Bronchial epithelial cell (primary cell): ENCODE measurements around the gene ARL15. TPM values are rescaled to one million over a fixed set of nuclear protein-coding genes. Genes with fewer than 3 reads are reported as not detected.

Source experiments
- DNase-seq: peaks from one replicate; pipeline ENCODE4 v3.0.0-alpha.2; 2010; ENCODE audit warnings: low read depth
- FAIRE-seq: peaks from 2 replicates; lab custom pipeline; 2011; peaks lifted over from hg19 to GRCh38; lab: Jason Lieb, UNC
- H3K27me3 ChIP-seq: 2 replicates; pipeline ENCODE4 v1.5.1; 2011; ENCODE audit warnings: low read length; ENCODE audit not compliant: control insufficient read depth, insufficient read depth
- H3K36me3 ChIP-seq: 2 replicates; pipeline ENCODE4 v1.5.1; 2011; ENCODE audit warnings: low read length; ENCODE audit not compliant: control insufficient read depth, insufficient read depth
- H3K4me3 ChIP-seq: 2 replicates; pipeline ENCODE4 v1.5.1; 2011; ENCODE audit warnings: mild to moderate bottlenecking, low read depth, low read length, control low read depth
- CTCF ChIP-seq: IDR thresholded peaks from 2 replicates; pipeline ENCODE4 v1.5.1; 2011; ENCODE audit warnings: mild to moderate bottlenecking, moderate library complexity, low read length, control low read depth, inconsistent platforms; ENCODE audit not compliant: insufficient read depth, severe bottlenecking
- total RNA-seq: library from RNA; depleted of rRNA; stranded (reverse); fragments of >200 nt; gene quantifications from 2 replicates; pipeline ENCODE4 v1.2.1, GENCODE V29; 2014

ARL15 gene
- total RNA-seq, 1 donor from 2014 or later, result 13.7 TPM

GRCh38 chr5:54288568-54289217 lies 21.7 kb downstream of the ARL15 start:
- no peaks in the 10 kb centered on the region for H3K36me3 ChIP-seq
- TF ChIP-seq CTCF, result no peak
- FAIRE-seq, result no peak
- H3K27me3 ChIP-seq, result no peaks in the 10 kb centered on the region
- no peak overlapping the region for H3K4me3 ChIP-seq
- no peak for DNase-seq

GRCh38 chr5:54285686-54286085 lies 24.7 kb downstream of the ARL15 start:
- no peak for DNase-seq
- FAIRE-seq, result no peak
- Histone ChIP-seq H3K4me3 (no peak overlapping the region), H3K36me3 (no peaks in the 10 kb centered on the region), H3K27me3 (no peaks in the 10 kb centered on the region)
- no peak for TF ChIP-seq CTCF

GRCh38 chr5:54284586-54284985 lies 25.8 kb downstream of the ARL15 start:
- DNase-seq (no peak), FAIRE-seq (no peak)
- no peaks in the 10 kb centered on the region for H3K36me3 ChIP-seq
- H3K27me3 ChIP-seq, result no peaks in the 10 kb centered on the region
- no peak overlapping the region for H3K4me3 ChIP-seq
- no peak for TF ChIP-seq CTCF

- TF ChIP-seq CTCF, result no peak
These were observed 27.5 kb downstream of the ARL15 start for GRCh38 chr5:54282876-54283275.

GRCh38 chr5:54281960-54282692 lies 28.2 kb downstream of the ARL15 start:
- no peak for FAIRE-seq
- TF ChIP-seq CTCF, result no peak
- H3K4me3 ChIP-seq, result no peak overlapping the region
- H3K36me3 ChIP-seq, result no peaks in the 10 kb centered on the region
- no peak for DNase-seq
- H3K27me3 ChIP-seq, result no peaks in the 10 kb centered on the region

More at GRCh38 chr5:54282876-54283275, 27.5 kb downstream of the ARL15 start:
- FAIRE-seq, result no peak
- Histone ChIP-seq H3K4me3 (no peak overlapping the region), H3K36me3 (no peaks in the 10 kb centered on the region), H3K27me3 (no peaks in the 10 kb centered on the region)
- DNase-seq, result no peak
